GM21447 (cell line): ENCODE results near the gene SHISA6.

Experiments
- ATAC-seq: cut with Tn5 transposase; IDR thresholded peaks from one replicate; pipeline ENCODE4 v1.9.1; 2021; ENCODE audit not compliant: unreplicated experiment

SHISA6 gene

GRCh38 chr17:11514565-11514964 lies 273.6 kb downstream of the SHISA6 start:
- no peak for ATAC-seq

- ATAC-seq: no peak
Measured at GRCh38 chr17:11514981-11515680, 274.1 kb downstream of the SHISA6 start.

GRCh38 chr17:11515901-11516300 lies 274.9 kb downstream of the SHISA6 start:
- ATAC-seq: no peak

GRCh38 chr17:11535231-11535630 lies 294.2 kb downstream of the SHISA6 start:
- ATAC-seq: no peak

GRCh38 chr17:11538366-11538765 lies 297.4 kb downstream of the SHISA6 start:
- no peak for ATAC-seq

- no peak for ATAC-seq
Measured at GRCh38 chr17:11539637-11540036, 298.6 kb downstream of the SHISA6 start.

- ATAC-seq: no peak
Measured at GRCh38 chr17:11545002-11545401, 304.0 kb downstream of the SHISA6 start.

GRCh38 chr17:11545696-11546095 lies 304.7 kb downstream of the SHISA6 start:
- no peak for ATAC-seq

- no peak for ATAC-seq
Measured at GRCh38 chr17:11547853-11548252, 306.8 kb downstream of the SHISA6 start.

GRCh38 chr17:11548398-11548797 lies 307.4 kb downstream of the SHISA6 start:
- ATAC-seq: no peak

GRCh38 chr17:11550431-11550830 lies 309.4 kb downstream of the SHISA6 start:
- ATAC-seq: no peak

- no peak for ATAC-seq
Measured at GRCh38 chr17:11551442-11551841, 310.4 kb downstream of the SHISA6 start.

- ATAC-seq: no peak
Measured at GRCh38 chr17:11553135-11553534, 312.1 kb downstream of the SHISA6 start.

GRCh38 chr17:11554042-11554441 lies 313.0 kb downstream of the SHISA6 start:
- no peak for ATAC-seq

- ATAC-seq: no peak
Measured at GRCh38 chr17:11554542-11554941, 313.5 kb downstream of the SHISA6 start.

GRCh38 chr17:11555530-11555929 lies 314.5 kb downstream of the SHISA6 start:
- ATAC-seq: no peak

- ATAC-seq: no peak
Measured at GRCh38 chr17:11557727-11558452, 316.9 kb downstream of the SHISA6 start.

GRCh38 chr17:11558681-11559234 lies 317.7 kb downstream of the SHISA6 start:
- no peak for ATAC-seq

- no peak for ATAC-seq
Measured at GRCh38 chr17:11559601-11560000, 318.6 kb downstream of the SHISA6 start.

- no peak for ATAC-seq
Measured at GRCh38 chr17:11561281-11561680, 320.3 kb downstream of the SHISA6 start.

GRCh38 chr17:11561702-11562101 lies 320.7 kb downstream of the SHISA6 start:
- ATAC-seq: no peak
